Uterus (tissue), 2 donors: Measurements from ENCODE around the gene ABHD4.

Experiments used
- CTCF ChIP-seq, 4 experiments: fragments of 200-600 bp in 2 of 4; fragments of 450-650 bp in 2 of 4; sonication (generic) in 2 of 4; IDR thresholded peaks; one replicate each; pipeline ENCODE4 v1.5.1; 2016 to 2019; ENCODE audit warnings: antibody characterized with exemption in 4 of 4, mild to moderate bottlenecking in 2 of 4, moderate library complexity in 1 of 4
- POLR2A ChIP-seq, 2 donors: fragments of 450-650 bp; IDR thresholded peaks; one replicate each; pipeline ENCODE4 v1.6.1; 2016; ENCODE audit warnings: antibody characterized with exemption in 2 of 2, mild to moderate bottlenecking in 1 of 2, moderate library complexity in 1 of 2

GRCh38 chr14:22629361-22629760, 31.3 kb downstream of the ABHD4 start:
- TF ChIP-seq CTCF (IDR thresholded peaks at IDR 0.05) (no peak), POLR2A (IDR thresholded peaks at IDR 0.05) (no peak)
